Measurements from ENCODE around the gene GNG4. TPM values are rescaled to one million over a fixed set of nuclear protein-coding genes. Genes with fewer than 3 reads are reported as not detected.

GNG4 gene
- total and polyA plus RNA-seq, 7 donors, result 1.5 to 31.9 (median 3.9) TPM

DNA sequence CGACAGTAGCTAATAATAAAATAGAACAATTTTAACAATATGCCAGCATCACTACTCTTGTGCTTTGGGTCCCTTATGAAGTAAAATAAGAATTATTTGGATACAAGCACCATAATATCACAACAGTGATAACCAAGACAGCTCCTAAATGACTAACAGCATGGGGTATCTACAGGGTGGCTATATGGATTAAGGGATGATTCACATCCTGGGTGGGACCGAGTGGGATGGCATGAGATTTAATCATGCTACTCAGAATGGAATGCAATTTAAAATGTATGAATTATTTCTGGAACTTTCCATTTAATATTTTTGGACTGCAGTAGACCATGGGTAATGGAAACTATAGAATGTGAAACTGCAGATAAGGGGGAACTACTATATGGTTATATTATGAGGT is 117.2 kb downstream of the GNG4 start:
- H3K27me3 ChIP-seq, result peaks cover 0 to 7% (median 0%) of the 10 kb centered on the region in 3 donors
- intact Hi-C loops (cut with DNase I), result no loop called here
- no peak for DNase-seq
- no peaks in the 10 kb centered on the region for H3K9me3 ChIP-seq
- no peaks in the 10 kb centered on the region for H3K36me3 ChIP-seq
- H3K4me3 ChIP-seq, result no peak overlapping the region
- 85 to 87% methylated on average over 2 of the region's 2 CpGs for WGBS, 2 donors
- no peak for TF ChIP-seq POLR2A (IDR thresholded peaks at IDR 0.05)
- no peak for TF ChIP-seq POLR2AphosphoS5 (IDR thresholded peaks at IDR 0.05)
- TF ChIP-seq, protein P1, sequence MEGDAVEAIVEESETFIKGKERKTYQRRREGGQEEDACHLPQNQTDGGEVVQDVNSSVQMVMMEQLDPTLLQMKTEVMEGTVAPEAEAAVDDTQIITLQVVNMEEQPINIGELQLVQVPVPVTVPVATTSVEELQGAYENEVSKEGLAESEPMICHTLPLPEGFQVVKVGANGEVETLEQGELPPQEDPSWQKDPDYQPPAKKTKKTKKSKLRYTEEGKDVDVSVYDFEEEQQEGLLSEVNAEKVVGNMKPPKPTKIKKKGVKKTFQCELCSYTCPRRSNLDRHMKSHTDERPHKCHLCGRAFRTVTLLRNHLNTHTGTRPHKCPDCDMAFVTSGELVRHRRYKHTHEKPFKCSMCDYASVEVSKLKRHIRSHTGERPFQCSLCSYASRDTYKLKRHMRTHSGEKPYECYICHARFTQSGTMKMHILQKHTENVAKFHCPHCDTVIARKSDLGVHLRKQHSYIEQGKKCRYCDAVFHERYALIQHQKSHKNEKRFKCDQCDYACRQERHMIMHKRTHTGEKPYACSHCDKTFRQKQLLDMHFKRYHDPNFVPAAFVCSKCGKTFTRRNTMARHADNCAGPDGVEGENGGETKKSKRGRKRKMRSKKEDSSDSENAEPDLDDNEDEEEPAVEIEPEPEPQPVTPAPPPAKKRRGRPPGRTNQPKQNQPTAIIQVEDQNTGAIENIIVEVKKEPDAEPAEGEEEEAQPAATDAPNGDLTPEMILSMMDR (IDR thresholded peaks at IDR 0.05), result no peak
- no peak for TF ChIP-seq EP300 (IDR thresholded peaks at IDR 0.05)
- H3K27ac ChIP-seq, result no peak overlapping the region
- H3K4me1 ChIP-seq, result no peaks in the 10 kb centered on the region

GRCh38 chr1:235527196-235527814 is 122.3 kb downstream of the GNG4 start:
- Histone ChIP-seq H3K9me3 (no peaks in the 10 kb centered on the region), H3K27me3 (no peaks in the 10 kb centered on the region), H3K4me1 (no peaks in the 10 kb centered on the region), H3K36me3 (no peaks in the 10 kb centered on the region), H3K4me3 (no peak overlapping the region), H3K27ac (no peak overlapping the region)
- intact Hi-C loops (cut with DNase I), result no loop called here
- DNase-seq, result no peak
- TF ChIP-seq POLR2A (IDR thresholded peaks at IDR 0.05) (no peak), EP300 (IDR thresholded peaks at IDR 0.05) (no peak), POLR2AphosphoS5 (IDR thresholded peaks at IDR 0.05) (no peak)
- TF ChIP-seq, protein P1 (IDR thresholded peaks at IDR 0.05), result no peak
- 90 to 92% methylated on average over 4 of the region's 4 CpGs for WGBS, 2 donors

DNA sequence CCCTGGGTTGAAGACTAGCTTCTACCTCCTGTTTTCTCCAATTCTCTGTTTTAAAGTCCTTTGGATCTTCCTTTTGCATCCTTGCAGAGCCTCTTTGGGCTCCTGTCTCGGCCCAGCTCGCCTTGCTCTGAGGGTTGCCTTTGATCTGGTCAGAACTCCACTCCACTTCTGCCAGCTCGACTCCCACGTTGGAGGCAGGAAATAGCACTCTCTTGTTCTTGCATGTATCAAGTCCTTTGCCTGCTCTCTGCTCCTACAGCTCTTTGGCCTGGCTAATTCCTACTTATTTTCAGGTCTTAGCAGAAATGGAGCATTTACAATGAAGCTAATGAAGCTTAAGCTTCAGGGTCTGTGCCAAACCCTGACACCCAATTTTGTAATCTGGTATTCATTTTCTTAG is 124.3 kb downstream of the GNG4 start:
- Histone ChIP-seq H3K36me3 (no peaks in the 10 kb centered on the region), H3K9me3 (no peaks in the 10 kb centered on the region), H3K4me1 (no peaks in the 10 kb centered on the region), H3K27ac (no peak overlapping the region), H3K27me3 (no peaks in the 10 kb centered on the region), H3K4me3 (no peak overlapping the region)
- no peak for DNase-seq
- TF ChIP-seq, protein P1 (IDR thresholded peaks at IDR 0.05), result no peak
- TF ChIP-seq EP300 (IDR thresholded peaks at IDR 0.05) (no peak), POLR2A (IDR thresholded peaks at IDR 0.05) (no peak), POLR2AphosphoS5 (IDR thresholded peaks at IDR 0.05) (no peak)
- WGBS, 2 donors, result 54 to 71% methylated on average over 4 of the region's 4 CpGs
- intact Hi-C loops (cut with DNase I), result no loop called here

DNA sequence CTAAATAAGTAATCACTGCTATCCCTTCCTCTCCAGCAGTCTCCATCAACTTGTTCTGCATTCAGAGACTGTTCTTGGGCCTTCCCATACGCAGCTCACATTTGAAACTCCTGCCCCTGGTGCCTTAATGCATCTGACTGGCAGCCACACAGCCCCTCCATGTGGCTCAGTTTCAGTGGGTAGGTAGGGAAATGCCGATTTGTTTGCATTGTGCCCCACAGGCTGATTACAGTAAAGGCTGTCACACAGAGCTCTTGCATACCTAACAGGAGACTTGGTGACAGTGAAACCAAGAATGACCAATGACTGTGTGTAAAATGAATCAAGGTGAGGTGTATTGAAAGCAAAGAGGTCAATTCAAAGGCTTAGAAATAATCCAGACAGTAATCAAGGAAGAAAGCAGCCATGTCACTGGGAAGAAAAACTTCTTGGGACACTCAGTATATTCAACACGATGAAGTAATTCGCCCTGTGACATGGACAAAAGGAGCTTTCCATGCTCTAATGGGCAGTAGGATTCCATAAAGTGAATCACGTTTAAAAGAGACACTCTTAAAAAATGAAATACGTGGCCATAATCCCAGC is 132.6 kb downstream of the GNG4 start:
- Histone ChIP-seq H3K27me3 (no peaks in the 10 kb centered on the region), H3K4me3 (no peak overlapping the region), H3K27ac (no peak overlapping the region), H3K36me3 (no peaks in the 10 kb centered on the region), H3K4me1 (no peaks in the 10 kb centered on the region), H3K9me3 (no peaks in the 10 kb centered on the region)
- 87 to 90% methylated on average over 6 of the region's 6 CpGs for WGBS, 2 donors
- intact Hi-C loops (cut with DNase I), result loop anchor here (10.0 kb wide), 1 partner anchor 208 kb away; no protein-coding TSS in a partner anchor
- no peak for DNase-seq
- no peak for TF ChIP-seq POLR2A (IDR thresholded peaks at IDR 0.05)

DNA sequence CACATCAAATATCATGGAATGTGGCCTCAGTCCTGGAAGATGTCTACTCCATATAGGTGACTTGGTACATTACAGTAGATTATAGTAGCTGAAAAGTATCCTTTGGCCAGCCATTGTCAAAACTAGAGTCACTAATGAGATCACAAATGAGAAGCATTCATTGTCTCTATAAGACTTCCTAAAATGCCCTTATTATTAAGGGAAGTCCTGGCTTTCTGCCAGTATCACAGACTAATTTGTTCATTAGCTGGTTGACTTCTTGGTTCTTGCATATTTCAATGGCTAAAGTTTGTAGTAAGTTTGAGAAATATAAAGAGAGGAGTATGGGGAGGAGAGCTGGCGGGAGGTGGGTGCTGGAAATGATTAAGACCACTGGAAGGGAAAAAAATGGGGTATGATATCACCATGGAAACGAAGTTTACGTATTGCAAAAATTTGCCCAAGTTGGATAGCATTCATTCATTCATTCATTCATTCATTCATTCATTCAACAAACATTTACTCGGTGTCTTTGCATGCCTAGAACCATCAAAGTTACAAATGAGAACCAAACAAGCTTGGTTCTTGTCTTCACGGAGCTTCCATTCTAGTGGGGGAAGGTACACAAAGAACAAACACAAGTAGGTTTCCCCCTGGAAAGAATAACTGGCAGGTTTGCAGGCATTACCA is 133.6 kb downstream of the GNG4 start:
- no peak overlapping the region for H3K4me3 ChIP-seq
- DNase-seq, result no peak
- no peaks in the 10 kb centered on the region for H3K4me1 ChIP-seq
- WGBS, 2 donors, result 92 to 94% methylated on average over 5 of the region's 5 CpGs
- TF ChIP-seq EP300 (IDR thresholded peaks at IDR 0.05), result no peak
- no peak for TF ChIP-seq POLR2A (IDR thresholded peaks at IDR 0.05)
- TF ChIP-seq, protein P1 (IDR thresholded peaks at IDR 0.05), result no peak
- TF ChIP-seq POLR2AphosphoS5 (IDR thresholded peaks at IDR 0.05), result no peak
- intact Hi-C loops (cut with DNase I), result loop anchor here (10.0 kb wide), 1 partner anchor 209 kb away; no protein-coding TSS in a partner anchor
- H3K27me3 ChIP-seq, result no peaks in the 10 kb centered on the region
- H3K9me3 ChIP-seq, result no peaks in the 10 kb centered on the region
- no peak overlapping the region for H3K27ac ChIP-seq
- H3K36me3 ChIP-seq, result no peaks in the 10 kb centered on the region

All from sigmoid colon (tissue), 7 donors.